Left ventricle myocardium inferior (tissue), 1 donor: ENCODE measurements around the gene SAMD10. TPM values are rescaled to one million over a fixed set of nuclear protein-coding genes. Genes with fewer than 3 reads are reported as not detected.
"Not testable (repeated sequence)": the region's sequence is repeated elsewhere in the genome, so short reads cannot be mapped to it uniquely, and the experiment has no call there.

ENCODE experiments used
- DNase-seq: peaks from one replicate; pipeline ENCODE4 v3.0.0-alpha.2; 2020
- H3K27ac ChIP-seq: fragments of 200-600 bp; replicated peaks from 2 replicates; pipeline ENCODE4 v1.8.0; 2021
- H3K27me3 ChIP-seq: fragments of 200-600 bp; 2 replicates; pipeline ENCODE4 v1.8.0; 2021; ENCODE audit warnings: low read depth
- H3K36me3 ChIP-seq: fragments of 200-600 bp; 2 replicates; pipeline ENCODE4 v1.8.0; 2021
- H3K4me1 ChIP-seq: fragments of 200-600 bp; 2 replicates; pipeline ENCODE4 v1.8.0; 2021
- H3K4me3 ChIP-seq: fragments of 200-600 bp; 2 replicates; pipeline ENCODE4 v1.8.0; 2021; ENCODE audit warnings: mild to moderate bottlenecking, moderate library complexity
- H3K9me3 ChIP-seq: fragments of 200-600 bp; replicated peaks from 2 replicates; pipeline ENCODE4 v1.8.0; 2021
- intact Hi-C: fragments of 100-400 bp; cut with micrococcal nuclease; formaldehyde crosslinking; loops from one replicate; pipeline ENCODE4 v1.11.0; 2022
- total RNA-seq: library from RNA; stranded (reverse); fragmentation: NEBNext Ultra II Directional; extraction: Animal tissue kit (Norgen Biotek cat#: 25700); gene quantifications from one replicate; pipeline ENCODE4 v1.2.1, GENCODE V29; 2021
- TF ChIP-seq, protein P1 (sequence below): fragments of 200-600 bp; IDR thresholded peaks from 2 replicates; pipeline ENCODE4 v1.8.0; 2021; ENCODE audit warnings: antibody characterized with exemption, mild to moderate bottlenecking, borderline replicate concordance
- donor health status: DM: no; HTN: yes; CAD: no; lungs with severe emphysema.

The SAMD10 gene
- total RNA-seq, 1 donor from 2014 or later, result 5.6 TPM

DNA sequence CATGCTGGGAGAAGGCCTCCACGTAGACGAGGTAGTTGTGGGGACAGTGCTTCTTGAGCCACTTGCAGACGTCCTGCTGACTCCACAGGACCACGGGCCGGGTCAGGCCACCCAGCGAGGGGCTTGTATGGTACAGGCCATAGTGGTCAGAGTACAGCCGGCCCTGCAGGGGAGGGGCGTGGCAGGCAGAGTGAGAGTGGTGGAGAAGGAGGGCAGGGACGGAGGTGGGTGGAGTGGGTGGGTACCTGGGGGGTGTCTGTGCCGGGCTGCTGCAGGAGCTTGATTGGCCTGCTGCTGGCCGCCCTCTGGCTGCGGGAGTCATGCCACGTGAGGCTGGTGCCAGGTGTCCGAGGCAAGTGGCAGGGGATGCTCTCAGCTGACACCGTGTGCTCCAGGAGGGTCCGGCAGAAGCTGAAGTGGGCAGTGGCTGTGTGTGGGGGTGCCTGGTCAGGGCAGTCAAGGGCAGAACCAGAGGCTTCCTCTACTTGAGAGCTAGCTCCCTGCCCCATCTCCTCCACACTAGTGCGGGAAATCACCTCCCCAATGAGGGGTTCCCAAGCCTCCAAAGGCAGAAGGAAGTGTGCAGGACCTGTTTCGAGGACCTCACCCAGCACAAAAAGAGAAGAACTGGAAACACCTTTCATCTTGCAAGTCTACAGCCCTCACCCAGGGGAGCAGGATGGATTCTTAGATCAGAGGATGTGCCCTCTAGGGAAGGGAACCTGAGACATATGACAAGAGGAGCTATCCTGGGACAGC lies 2.3 kb downstream of the SAMD10 start:
- peaks cover 59% of the 10 kb centered on the region for H3K4me1 ChIP-seq
- DNase-seq, result no peak
- H3K36me3 ChIP-seq, result no peaks in the 10 kb centered on the region
- no peak overlapping the region for H3K27ac ChIP-seq
- H3K9me3 ChIP-seq, result no peaks in the 10 kb centered on the region
- intact Hi-C loops, result no loop called here
- TF ChIP-seq, protein P1, sequence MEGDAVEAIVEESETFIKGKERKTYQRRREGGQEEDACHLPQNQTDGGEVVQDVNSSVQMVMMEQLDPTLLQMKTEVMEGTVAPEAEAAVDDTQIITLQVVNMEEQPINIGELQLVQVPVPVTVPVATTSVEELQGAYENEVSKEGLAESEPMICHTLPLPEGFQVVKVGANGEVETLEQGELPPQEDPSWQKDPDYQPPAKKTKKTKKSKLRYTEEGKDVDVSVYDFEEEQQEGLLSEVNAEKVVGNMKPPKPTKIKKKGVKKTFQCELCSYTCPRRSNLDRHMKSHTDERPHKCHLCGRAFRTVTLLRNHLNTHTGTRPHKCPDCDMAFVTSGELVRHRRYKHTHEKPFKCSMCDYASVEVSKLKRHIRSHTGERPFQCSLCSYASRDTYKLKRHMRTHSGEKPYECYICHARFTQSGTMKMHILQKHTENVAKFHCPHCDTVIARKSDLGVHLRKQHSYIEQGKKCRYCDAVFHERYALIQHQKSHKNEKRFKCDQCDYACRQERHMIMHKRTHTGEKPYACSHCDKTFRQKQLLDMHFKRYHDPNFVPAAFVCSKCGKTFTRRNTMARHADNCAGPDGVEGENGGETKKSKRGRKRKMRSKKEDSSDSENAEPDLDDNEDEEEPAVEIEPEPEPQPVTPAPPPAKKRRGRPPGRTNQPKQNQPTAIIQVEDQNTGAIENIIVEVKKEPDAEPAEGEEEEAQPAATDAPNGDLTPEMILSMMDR, result no peak
- H3K27me3 ChIP-seq, result no peaks in the 10 kb centered on the region
- no peak overlapping the region for H3K4me3 ChIP-seq

DNA sequence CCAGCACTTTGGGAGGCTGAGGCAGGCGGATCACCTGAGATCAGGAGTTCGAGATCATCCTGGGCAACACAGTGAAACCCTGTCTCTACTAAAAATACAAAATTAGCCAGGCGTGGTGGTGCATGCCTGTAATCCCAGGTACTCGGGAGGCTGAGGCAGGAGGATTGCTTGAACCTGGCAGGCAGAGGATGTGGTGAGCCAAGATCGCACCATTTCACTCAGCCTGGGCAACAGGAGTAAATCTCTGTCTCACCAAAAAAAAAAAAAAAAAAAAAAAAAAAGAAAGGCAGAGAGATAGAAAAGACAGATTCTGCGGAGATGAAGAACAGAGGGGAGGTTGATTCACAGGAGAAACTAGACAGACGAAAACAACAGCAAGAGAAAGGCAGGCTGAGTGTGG lies 2.9 kb downstream of the SAMD10 start:
- H3K4me3 ChIP-seq, H3K9me3 ChIP-seq, intact Hi-C loops, DNase-seq, H3K27ac ChIP-seq, H3K27me3 ChIP-seq, H3K36me3 ChIP-seq: not testable (repeated sequence)
- H3K4me1 ChIP-seq, result peaks cover 59% of the 10 kb centered on the region

DNA sequence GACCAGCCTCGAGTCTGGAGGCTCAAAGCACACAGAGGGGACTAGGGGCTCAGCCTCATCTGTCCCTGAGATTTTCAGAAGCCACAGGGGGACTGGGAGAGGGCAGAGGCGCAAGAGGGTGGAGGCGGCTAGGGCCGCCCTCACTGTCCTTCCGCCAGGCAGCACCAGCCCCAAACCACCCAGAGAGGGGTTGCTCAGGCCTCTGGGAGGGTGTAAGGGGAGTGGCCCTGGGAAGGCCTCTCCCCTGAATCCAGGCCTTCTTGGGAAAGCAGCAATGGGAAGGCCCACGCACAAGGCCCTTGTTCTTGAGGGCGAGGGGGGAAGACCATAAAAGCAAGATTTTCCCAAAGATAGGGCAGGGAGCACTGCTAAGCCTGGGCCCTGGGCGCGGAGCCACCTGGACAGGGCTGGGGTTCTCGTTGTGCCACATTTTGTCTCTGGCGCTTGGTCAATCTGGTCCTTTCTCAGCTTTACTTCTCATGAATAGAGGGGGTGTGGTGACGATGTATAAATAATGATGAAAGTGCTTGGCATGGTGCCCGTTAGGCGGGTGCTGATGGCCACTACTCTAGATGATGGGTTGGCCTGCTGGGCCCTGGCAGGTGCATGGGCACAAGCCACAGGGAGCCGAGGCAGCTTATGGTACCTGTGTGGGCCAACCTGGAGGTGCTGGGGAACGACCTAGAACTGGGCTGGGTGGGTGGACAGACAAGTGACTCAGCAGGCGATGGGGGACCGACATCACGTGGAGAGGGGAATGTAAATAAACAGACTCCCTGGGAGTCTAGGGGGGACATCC lies 4.8 kb downstream of the SAMD10 start:
- Histone ChIP-seq H3K36me3 (no peaks in the 10 kb centered on the region), H3K4me1 (peaks cover 48% of the 10 kb centered on the region), H3K27ac (no peak overlapping the region), H3K9me3 (no peaks in the 10 kb centered on the region), H3K27me3 (no peaks in the 10 kb centered on the region), H3K4me3 (no peak overlapping the region)
- peak; percentile 12 for DNase-seq
- TF ChIP-seq, protein P1, result no peak
- intact Hi-C loops, result loop anchor here (5.0 kb wide), 1 partner anchor 437 kb away; the partner anchor contains the start of gene PTK6

DNA sequence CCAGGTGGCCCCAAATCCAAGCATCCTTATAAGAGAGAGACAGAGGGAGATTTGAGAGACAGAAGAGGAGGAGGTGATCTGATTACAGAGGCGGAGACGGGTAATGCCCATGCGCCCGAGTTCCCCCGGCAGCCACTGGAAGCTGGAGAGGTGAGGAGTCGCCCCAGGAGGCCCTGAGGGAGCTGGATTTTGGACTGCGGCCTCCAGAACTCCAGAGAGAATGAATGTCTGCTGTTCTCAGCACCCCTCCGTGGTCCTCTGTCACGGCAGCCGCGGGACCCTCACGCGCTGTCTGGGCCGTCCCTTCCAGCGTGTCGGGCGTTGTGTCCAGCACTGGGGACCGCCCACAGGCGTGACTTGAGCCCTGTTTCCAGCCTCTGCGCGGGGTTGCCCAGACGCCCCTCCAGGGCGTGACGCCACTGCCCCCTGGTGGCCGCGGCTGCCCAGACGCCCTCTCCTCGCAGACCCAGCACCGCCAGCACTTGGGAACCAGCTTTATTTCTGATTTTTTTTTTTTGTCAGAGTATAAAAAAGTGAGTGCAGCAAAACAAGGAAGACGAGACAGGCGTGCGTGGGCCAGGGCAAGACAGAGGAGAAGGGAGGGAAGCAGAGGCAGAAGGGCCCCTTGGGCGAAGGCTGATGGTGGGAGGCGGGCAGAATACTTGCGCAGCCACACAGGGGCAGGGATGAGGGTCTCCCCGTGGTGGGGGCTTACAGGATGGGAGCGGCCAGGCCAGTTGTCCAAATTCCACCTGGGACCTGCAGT lies 5.6 kb downstream of the SAMD10 start:
- peak overlapping the region; percentile 55 for H3K4me3 ChIP-seq
- H3K27me3 ChIP-seq, result no peaks in the 10 kb centered on the region
- H3K36me3 ChIP-seq, result no peaks in the 10 kb centered on the region
- H3K4me1 ChIP-seq, result peaks cover 47% of the 10 kb centered on the region
- peak overlapping the region; percentile 59 for H3K27ac ChIP-seq
- intact Hi-C loops, result loop anchor here (5.0 kb wide), 1 partner anchor 437 kb away; the partner anchor contains the start of gene PTK6
- peak; percentile 89 for DNase-seq
- TF ChIP-seq, protein P1, result peak; percentile 99
- H3K9me3 ChIP-seq, result no peaks in the 10 kb centered on the region

DNA sequence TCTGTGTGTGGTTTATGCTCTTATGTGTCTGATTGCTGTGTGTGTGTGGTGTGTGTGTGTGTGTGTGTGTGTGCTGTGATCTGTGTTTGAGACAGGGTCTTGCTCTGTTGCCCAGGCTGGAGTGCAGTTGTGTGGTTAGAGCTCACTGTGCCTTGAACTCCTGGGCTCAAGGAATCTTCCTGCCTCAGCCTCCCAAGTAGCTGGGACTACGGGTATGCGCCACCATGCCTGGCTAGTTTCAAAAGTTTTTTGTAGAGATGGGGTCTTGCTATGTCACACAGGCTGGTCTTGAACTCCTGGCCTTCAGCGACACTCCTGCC lies 6.3 kb downstream of the SAMD10 start:
- H3K27ac ChIP-seq, result peak overlapping the region; percentile 71
- intact Hi-C loops, result loop anchor here (5.0 kb wide), 1 partner anchor 436 kb away; the partner anchor contains the start of gene PTK6
- no peaks in the 10 kb centered on the region for H3K9me3 ChIP-seq
- TF ChIP-seq, protein P1, result no peak
- no peaks in the 10 kb centered on the region for H3K36me3 ChIP-seq
- H3K4me1 ChIP-seq, result peaks cover 47% of the 10 kb centered on the region
- no peak for DNase-seq
- no peaks in the 10 kb centered on the region for H3K27me3 ChIP-seq
- H3K4me3 ChIP-seq, result no peak overlapping the region
